ENCODE results near the gene RTN4R.

DNA sequence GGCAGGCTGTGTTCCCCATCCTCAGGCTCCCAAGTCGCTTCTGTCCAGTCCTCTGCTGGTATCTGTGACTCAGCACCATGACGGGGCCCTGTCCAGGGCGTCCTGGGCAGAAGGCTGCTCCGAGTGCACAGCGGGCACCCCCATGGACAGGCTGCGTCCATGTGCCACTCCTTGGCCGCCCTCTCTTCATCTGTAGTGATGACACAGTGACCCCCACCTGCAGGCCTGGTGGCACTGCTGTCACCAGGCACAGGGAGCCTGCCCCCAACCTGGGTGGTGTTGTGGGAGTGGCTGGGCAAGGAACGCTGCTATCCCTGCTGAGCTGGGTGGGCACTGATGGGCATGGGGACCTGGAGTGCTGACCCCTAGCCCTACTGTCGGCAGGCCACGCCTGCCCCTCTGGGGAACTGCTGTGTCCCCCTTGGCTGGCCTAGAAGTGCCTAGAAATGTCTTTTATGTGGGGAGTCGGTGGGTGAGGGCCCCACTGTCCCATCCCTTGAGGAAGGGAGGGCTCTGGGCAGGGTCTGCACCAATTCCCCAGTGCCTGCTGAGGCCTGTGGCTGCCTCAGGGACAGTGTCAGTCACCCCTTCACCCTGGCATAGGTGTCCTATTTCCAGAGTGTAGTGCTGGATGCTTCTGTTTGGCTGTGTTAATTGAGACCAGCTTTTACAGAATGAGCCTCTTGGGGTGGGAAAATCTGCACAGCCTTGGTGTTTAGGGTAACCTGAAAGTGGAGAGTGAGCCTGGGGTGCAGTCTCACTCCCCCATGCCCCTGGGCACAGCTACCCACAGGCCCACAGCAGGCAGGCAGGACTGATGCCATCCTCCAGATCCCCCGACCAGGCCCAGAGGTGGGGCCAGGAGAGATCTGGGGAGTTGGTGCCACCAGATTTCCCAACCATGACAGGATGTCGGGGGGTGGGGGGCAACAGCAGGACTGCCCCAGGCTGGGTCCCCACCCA lies 34.5 kb downstream of the RTN4R start:
- TF ChIP-seq, protein P1, sequence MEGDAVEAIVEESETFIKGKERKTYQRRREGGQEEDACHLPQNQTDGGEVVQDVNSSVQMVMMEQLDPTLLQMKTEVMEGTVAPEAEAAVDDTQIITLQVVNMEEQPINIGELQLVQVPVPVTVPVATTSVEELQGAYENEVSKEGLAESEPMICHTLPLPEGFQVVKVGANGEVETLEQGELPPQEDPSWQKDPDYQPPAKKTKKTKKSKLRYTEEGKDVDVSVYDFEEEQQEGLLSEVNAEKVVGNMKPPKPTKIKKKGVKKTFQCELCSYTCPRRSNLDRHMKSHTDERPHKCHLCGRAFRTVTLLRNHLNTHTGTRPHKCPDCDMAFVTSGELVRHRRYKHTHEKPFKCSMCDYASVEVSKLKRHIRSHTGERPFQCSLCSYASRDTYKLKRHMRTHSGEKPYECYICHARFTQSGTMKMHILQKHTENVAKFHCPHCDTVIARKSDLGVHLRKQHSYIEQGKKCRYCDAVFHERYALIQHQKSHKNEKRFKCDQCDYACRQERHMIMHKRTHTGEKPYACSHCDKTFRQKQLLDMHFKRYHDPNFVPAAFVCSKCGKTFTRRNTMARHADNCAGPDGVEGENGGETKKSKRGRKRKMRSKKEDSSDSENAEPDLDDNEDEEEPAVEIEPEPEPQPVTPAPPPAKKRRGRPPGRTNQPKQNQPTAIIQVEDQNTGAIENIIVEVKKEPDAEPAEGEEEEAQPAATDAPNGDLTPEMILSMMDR (IDR thresholded peaks at IDR 0.05; ENCODE audit: control extremely low read depth in 1 of 3, insufficient read depth in 1 of 3, low read depth in 1 of 3, low read length in 3 of 3): no peak
- TF ChIP-seq RFX5 (IDR thresholded peaks at IDR 0.05; ENCODE audit: borderline replicate concordance, low read depth, low read length) (no peak), HDAC6 (IDR thresholded peaks at IDR 0.05; ENCODE audit: low read depth, low read length) (no peak)

Measured in H1 (cell line).